HG03342 (cell line): ENCODE measurements around the gene RRP1B.

ENCODE experiments used
- ATAC-seq: cut with Tn5 transposase; IDR thresholded peaks from one replicate; pipeline ENCODE4 v1.9.1; 2021; ENCODE audit warnings: mild to moderate bottlenecking, moderate library complexity; ENCODE audit not compliant: unreplicated experiment

RRP1B gene

GRCh38 chr21:43739621-43740435 is 80.5 kb downstream of the RRP1B start:
- ATAC-seq, result no peak

GRCh38 chr21:43740497-43741156 is 81.3 kb downstream of the RRP1B start:
- no peak for ATAC-seq

GRCh38 chr21:43741423-43742096 is 82.2 kb downstream of the RRP1B start:
- ATAC-seq, result no peak

GRCh38 chr21:43743947-43744346 is 84.6 kb downstream of the RRP1B start:
- no peak for ATAC-seq

DNA sequence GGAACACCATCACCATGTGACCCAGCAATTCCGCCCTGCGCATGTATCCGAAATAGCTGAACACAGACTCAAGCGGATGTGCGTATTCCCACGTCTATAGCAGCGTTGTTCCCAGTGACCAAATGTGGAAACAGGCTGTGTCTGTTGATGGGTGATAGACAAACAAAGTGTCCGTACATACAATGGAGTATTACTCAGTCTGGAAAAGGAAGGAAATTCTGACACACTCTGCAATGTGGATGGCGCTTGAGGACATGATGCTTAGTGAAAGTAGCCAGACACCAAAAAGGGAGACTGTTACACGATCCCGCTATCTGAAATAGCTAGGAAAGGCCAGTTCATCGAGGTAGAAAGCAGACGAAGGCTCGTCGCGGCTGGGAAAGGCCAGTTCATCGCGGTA is 85.4 kb downstream of the RRP1B start:
- ATAC-seq, result no peak
